Measurements from ENCODE around the gene LRP1B. TPM values are rescaled to one million over a fixed set of nuclear protein-coding genes. Genes with fewer than 3 reads are reported as not detected.

LRP1B gene
- total and polyA plus RNA-seq, 2 donors (not counting 1 experiment from before 2014, with no cell fraction given): not detected

GRCh38 chr2:141001750-141002149 lies 1129.1 kb downstream of the LRP1B start:
- H4K20me1 ChIP-seq (ENCODE audit: control insufficient read depth, insufficient read depth, low read length, poor library complexity, severe bottlenecking): no peaks in the 10 kb centered on the region
- H3K4me1 ChIP-seq (ENCODE audit: control insufficient read depth in 2 of 2, insufficient read depth in 2 of 2, low read length in 2 of 2): no peaks in the 10 kb centered on the region
- no peak overlapping the region for H2AFZ ChIP-seq (ENCODE audit: insufficient read depth, low read depth, low read length, poor library complexity, severe bottlenecking)
- no peaks in the 10 kb centered on the region for H3K79me2 ChIP-seq (ENCODE audit: control insufficient read depth, insufficient read depth, low read length)
- no peaks in the 10 kb centered on the region for H3K27me3 Mint-ChIP-seq
- POLR2A ChIA-PET: no interaction called here
- no peaks in the 10 kb centered on the region for H3K4me1 Mint-ChIP-seq
- H3K4me3 Mint-ChIP-seq: no peak overlapping the region
- no peak overlapping the region for H3K4me2 ChIP-seq (replicated peaks; ENCODE audit: low read depth, low read length, poor library complexity, severe bottlenecking)
- no peaks in the 10 kb centered on the region for H3K9me3 ChIP-seq (ENCODE audit: control extremely low read depth in 1 of 3, control insufficient read depth in 2 of 3, insufficient read depth in 1 of 3, low read length in 2 of 3)
- H3K9ac ChIP-seq (ENCODE audit: low read length): no peak overlapping the region
- DNase-seq: no peak
- H3K4me3 ChIP-seq (ENCODE audit: control extremely low read depth in 1 of 5, extremely low read depth in 1 of 5, insufficient read depth in 1 of 5, low read depth in 2 of 5, low read length in 4 of 5): no peak overlapping the region
- TF ChIP-seq CTCF (IDR thresholded peaks at IDR 0.05) (no peak), EZH2 (IDR thresholded peaks at IDR 0.05; ENCODE audit: borderline replicate concordance, insufficient read depth, low read depth, low read length, poor library complexity, severe bottlenecking) (no peak)
- H3K9me3 Mint-ChIP-seq (ENCODE audit: insufficient read depth): peaks cover 2% of the 10 kb centered on the region
- CTCF ChIA-PET: no interaction called here
- intact Hi-C loops (cut with micrococcal nuclease): no loop called here
- no peak overlapping the region for H3K27ac Mint-ChIP-seq
- H3K36me3 ChIP-seq (replicated peaks in 1 of 2; ENCODE audit: control extremely low read depth in 1 of 2, control insufficient read depth in 1 of 2, extremely low read depth in 1 of 2, insufficient read depth in 2 of 2, low read length in 1 of 2): no peaks in the 10 kb centered on the region
- WGBS (ENCODE audit: insufficient coverage): 100% methylated on average over 4 of the region's 5 CpGs
- ATAC-seq (ENCODE audit: low read depth): no peak
- H3K27ac ChIP-seq (ENCODE audit: low read length in 2 of 2): no peak overlapping the region
- H3K27me3 ChIP-seq (replicated peaks in 1 of 4; ENCODE audit: control extremely low read depth in 1 of 4, control insufficient read depth in 3 of 4, insufficient read depth in 4 of 4, low read length in 3 of 4): no peaks in the 10 kb centered on the region

GRCh38 chr2:140998577-140998976 lies 1132.2 kb downstream of the LRP1B start:
- ChIA-PET CTCF (no interaction called here), POLR2A (no interaction called here)
- no peak overlapping the region for H3K4me3 Mint-ChIP-seq
- H4K20me1 ChIP-seq (ENCODE audit: control insufficient read depth, insufficient read depth, low read length, poor library complexity, severe bottlenecking): no peaks in the 10 kb centered on the region
- no peaks in the 10 kb centered on the region for H3K27me3 Mint-ChIP-seq
- no peak overlapping the region for H3K4me3 ChIP-seq (ENCODE audit: control extremely low read depth in 1 of 5, extremely low read depth in 1 of 5, insufficient read depth in 1 of 5, low read depth in 2 of 5, low read length in 4 of 5)
- peaks cover 6% of the 10 kb centered on the region for H3K9me3 Mint-ChIP-seq (ENCODE audit: insufficient read depth)
- no peak for ATAC-seq (ENCODE audit: low read depth)
- no peak overlapping the region for H3K4me2 ChIP-seq (replicated peaks; ENCODE audit: low read depth, low read length, poor library complexity, severe bottlenecking)
- no peak overlapping the region for H3K9ac ChIP-seq (ENCODE audit: low read length)
- H3K36me3 ChIP-seq (replicated peaks in 1 of 2; ENCODE audit: control extremely low read depth in 1 of 2, control insufficient read depth in 1 of 2, extremely low read depth in 1 of 2, insufficient read depth in 2 of 2, low read length in 1 of 2): no peaks in the 10 kb centered on the region
- intact Hi-C loops (cut with micrococcal nuclease): no loop called here
- WGBS (ENCODE audit: insufficient coverage): 100% methylated on average over 1 of the region's 1 CpG
- no peaks in the 10 kb centered on the region for H3K4me1 ChIP-seq (ENCODE audit: control insufficient read depth in 2 of 2, insufficient read depth in 2 of 2, low read length in 2 of 2)
- DNase-seq: no peak
- H2AFZ ChIP-seq (ENCODE audit: insufficient read depth, low read depth, low read length, poor library complexity, severe bottlenecking): no peak overlapping the region
- H3K79me2 ChIP-seq (ENCODE audit: control insufficient read depth, insufficient read depth, low read length): no peaks in the 10 kb centered on the region
- H3K27ac Mint-ChIP-seq: no peak overlapping the region
- no peak overlapping the region for H3K27ac ChIP-seq (ENCODE audit: low read length in 2 of 2)
- H3K9me3 ChIP-seq (ENCODE audit: control extremely low read depth in 1 of 3, control insufficient read depth in 2 of 3, insufficient read depth in 1 of 3, low read length in 2 of 3): no peaks in the 10 kb centered on the region
- no peaks in the 10 kb centered on the region for H3K27me3 ChIP-seq (replicated peaks in 1 of 4; ENCODE audit: control extremely low read depth in 1 of 4, control insufficient read depth in 3 of 4, insufficient read depth in 4 of 4, low read length in 3 of 4)
- no peaks in the 10 kb centered on the region for H3K4me1 Mint-ChIP-seq
- TF ChIP-seq EZH2 (IDR thresholded peaks at IDR 0.05; ENCODE audit: borderline replicate concordance, insufficient read depth, low read depth, low read length, poor library complexity, severe bottlenecking) (no peak), CTCF (IDR thresholded peaks at IDR 0.05) (no peak)
